Measurements from ENCODE around the gene SKP2.

DNA sequence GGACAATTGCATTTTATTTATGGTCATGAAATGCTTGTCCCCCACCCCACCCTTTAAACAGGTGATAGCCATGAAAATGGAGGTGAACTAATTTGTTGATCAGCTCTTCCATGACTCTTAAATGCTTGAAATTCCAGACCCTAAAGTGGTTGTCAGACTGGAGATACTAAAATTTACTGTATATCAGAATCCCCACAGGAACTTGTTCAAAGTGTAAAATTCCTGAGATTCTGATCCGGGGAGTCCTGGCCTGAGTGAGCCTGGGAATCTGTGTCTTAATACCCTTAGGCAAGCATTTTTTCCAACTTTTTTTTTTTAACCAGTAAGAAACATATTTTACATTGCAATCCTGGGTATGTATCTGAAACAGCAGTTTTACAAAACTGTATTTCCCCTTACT lies 4.7 kb downstream of the SKP2 start:
- TF ChIP-seq, protein P1, sequence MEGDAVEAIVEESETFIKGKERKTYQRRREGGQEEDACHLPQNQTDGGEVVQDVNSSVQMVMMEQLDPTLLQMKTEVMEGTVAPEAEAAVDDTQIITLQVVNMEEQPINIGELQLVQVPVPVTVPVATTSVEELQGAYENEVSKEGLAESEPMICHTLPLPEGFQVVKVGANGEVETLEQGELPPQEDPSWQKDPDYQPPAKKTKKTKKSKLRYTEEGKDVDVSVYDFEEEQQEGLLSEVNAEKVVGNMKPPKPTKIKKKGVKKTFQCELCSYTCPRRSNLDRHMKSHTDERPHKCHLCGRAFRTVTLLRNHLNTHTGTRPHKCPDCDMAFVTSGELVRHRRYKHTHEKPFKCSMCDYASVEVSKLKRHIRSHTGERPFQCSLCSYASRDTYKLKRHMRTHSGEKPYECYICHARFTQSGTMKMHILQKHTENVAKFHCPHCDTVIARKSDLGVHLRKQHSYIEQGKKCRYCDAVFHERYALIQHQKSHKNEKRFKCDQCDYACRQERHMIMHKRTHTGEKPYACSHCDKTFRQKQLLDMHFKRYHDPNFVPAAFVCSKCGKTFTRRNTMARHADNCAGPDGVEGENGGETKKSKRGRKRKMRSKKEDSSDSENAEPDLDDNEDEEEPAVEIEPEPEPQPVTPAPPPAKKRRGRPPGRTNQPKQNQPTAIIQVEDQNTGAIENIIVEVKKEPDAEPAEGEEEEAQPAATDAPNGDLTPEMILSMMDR (IDR thresholded peaks at IDR 0.05; ENCODE audit: low read depth, low read length, poor library complexity, severe bottlenecking): no peak
- no peak for TF ChIP-seq EZH2phosphoT487 (IDR thresholded peaks at IDR 0.05; ENCODE audit: borderline replicate concordance, low read length)

Measured in DOHH2 (cell line).